ENCODE measurements around the gene CDYL2. TPM values are rescaled to one million over a fixed set of nuclear protein-coding genes. Genes with fewer than 3 reads are reported as not detected.
"Not testable (repeated sequence)": the region's sequence is repeated elsewhere in the genome, so short reads cannot be mapped to it uniquely, and the experiment has no call there.

The CDYL2 gene
- total RNA-seq, 4 donors from 2014 or later: 0.80 to 2.8 (median 1.8) TPM

- Histone ChIP-seq H3K27ac (no peak overlapping the region), H3K4me1 (no peaks in the 10 kb centered on the region), H3K9me3 (no peaks in the 10 kb centered on the region), H3K36me3 (no peaks in the 10 kb centered on the region), H3K27me3 (no peaks in the 10 kb centered on the region), H3K4me3 (no peak overlapping the region)
- TF ChIP-seq, protein P1, sequence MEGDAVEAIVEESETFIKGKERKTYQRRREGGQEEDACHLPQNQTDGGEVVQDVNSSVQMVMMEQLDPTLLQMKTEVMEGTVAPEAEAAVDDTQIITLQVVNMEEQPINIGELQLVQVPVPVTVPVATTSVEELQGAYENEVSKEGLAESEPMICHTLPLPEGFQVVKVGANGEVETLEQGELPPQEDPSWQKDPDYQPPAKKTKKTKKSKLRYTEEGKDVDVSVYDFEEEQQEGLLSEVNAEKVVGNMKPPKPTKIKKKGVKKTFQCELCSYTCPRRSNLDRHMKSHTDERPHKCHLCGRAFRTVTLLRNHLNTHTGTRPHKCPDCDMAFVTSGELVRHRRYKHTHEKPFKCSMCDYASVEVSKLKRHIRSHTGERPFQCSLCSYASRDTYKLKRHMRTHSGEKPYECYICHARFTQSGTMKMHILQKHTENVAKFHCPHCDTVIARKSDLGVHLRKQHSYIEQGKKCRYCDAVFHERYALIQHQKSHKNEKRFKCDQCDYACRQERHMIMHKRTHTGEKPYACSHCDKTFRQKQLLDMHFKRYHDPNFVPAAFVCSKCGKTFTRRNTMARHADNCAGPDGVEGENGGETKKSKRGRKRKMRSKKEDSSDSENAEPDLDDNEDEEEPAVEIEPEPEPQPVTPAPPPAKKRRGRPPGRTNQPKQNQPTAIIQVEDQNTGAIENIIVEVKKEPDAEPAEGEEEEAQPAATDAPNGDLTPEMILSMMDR (IDR thresholded peaks at IDR 0.05 in 4 of 5, conservative IDR thresholded peaks at IDR 0.05 in 1 of 5): no peak
- TF ChIP-seq POLR2A (IDR thresholded peaks at IDR 0.05): no peak
- no peak for DNase-seq
- intact Hi-C loops (cut with DNase I; ENCODE audit: low total_unique reads): no loop called here
- in situ Hi-C loops (cut with MboI; ENCODE audit: low sequenced_read_pairs in 4 of 4): no loop called here
- no peak for ATAC-seq
These were observed 21.0 kb upstream of the CDYL2 start for GRCh38 chr16:80825365-80825758.

DNA sequence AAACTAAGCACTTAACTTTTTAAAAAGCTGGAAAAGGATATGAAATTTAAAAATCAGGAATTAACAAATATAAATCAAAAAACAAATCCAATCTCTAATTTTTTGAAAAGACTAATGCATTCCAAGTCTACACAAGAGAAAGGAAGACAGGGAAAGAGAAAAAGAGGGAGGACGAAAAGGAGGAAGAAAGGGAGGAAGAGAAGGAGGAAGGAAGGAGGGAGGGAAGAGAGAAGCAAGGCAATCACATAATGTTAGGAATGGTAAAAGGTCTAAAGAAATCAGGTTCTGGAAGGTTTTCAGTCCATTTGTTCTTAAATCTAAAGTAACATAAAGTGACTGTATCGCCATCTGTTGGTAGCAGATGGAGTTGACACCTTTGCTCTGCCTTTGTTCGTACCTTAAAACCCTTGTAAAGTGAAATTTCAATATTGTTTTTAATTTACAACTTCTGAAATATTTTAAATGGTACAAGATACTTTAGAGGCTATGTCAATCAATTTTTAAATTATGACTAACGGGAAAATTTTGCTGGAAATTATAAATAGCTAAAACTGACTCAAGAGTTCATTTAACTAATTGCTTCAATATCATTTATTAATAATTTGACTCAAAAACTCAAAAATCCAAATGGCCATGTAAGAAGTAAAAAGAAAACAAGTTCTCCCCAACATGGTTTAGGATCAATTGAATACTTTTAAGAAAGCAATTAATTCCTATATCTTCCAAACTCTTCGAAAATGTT, 20.4 kb upstream of the CDYL2 start:
- no peaks in the 10 kb centered on the region for H3K27me3 ChIP-seq
- no peak overlapping the region for H3K4me3 ChIP-seq
- DNase-seq (no peak), ATAC-seq (no peak)
- intact Hi-C loops (cut with DNase I; ENCODE audit: low total_unique reads): no loop called here
- no peak overlapping the region for H3K27ac ChIP-seq
- no peaks in the 10 kb centered on the region for H3K36me3 ChIP-seq
- TF ChIP-seq POLR2A (IDR thresholded peaks at IDR 0.05): no peak
- TF ChIP-seq, protein P1 (IDR thresholded peaks at IDR 0.05 in 4 of 5, conservative IDR thresholded peaks at IDR 0.05 in 1 of 5): peak in 4 of 5 experiments; percentile 24 to 58 (median 36)
- no peaks in the 10 kb centered on the region for H3K9me3 ChIP-seq
- in situ Hi-C loops (cut with MboI; ENCODE audit: low sequenced_read_pairs in 4 of 4): no loop called here
- no peaks in the 10 kb centered on the region for H3K4me1 ChIP-seq

DNA sequence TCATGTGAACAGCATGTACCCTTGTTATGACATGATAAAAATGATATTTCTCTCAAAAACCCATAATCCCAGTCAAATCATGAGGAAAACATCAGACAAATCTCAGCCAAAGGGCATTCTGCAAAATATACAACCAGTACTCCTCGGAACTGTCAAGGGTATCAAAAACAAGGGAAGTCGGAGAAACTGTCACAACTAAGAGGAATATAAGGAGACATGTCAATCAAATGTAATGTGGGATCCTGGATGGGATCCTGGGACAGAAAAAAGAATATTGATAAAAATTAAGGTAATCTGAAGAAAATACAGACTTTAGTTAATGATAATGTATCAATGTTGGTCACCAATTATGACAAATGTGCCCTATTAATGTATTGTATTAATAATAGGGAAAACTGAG, 15.6 kb upstream of the CDYL2 start:
- DNase-seq (no peak), ATAC-seq (no peak)
- intact Hi-C loops (cut with DNase I; ENCODE audit: low total_unique reads) (no loop called here), in situ Hi-C loops (cut with MboI; ENCODE audit: low sequenced_read_pairs in 4 of 4) (no loop called here)
- H3K27me3 ChIP-seq: no peaks in the 10 kb centered on the region
- H3K27ac ChIP-seq: no peak overlapping the region
- no peaks in the 10 kb centered on the region for H3K36me3 ChIP-seq
- H3K4me1 ChIP-seq: no peaks in the 10 kb centered on the region
- no peak overlapping the region for H3K4me3 ChIP-seq
- no peaks in the 10 kb centered on the region for H3K9me3 ChIP-seq
- no peak for TF ChIP-seq POLR2A (IDR thresholded peaks at IDR 0.05)
- TF ChIP-seq, protein P1 (IDR thresholded peaks at IDR 0.05 in 4 of 5, conservative IDR thresholded peaks at IDR 0.05 in 1 of 5): no peak

DNA sequence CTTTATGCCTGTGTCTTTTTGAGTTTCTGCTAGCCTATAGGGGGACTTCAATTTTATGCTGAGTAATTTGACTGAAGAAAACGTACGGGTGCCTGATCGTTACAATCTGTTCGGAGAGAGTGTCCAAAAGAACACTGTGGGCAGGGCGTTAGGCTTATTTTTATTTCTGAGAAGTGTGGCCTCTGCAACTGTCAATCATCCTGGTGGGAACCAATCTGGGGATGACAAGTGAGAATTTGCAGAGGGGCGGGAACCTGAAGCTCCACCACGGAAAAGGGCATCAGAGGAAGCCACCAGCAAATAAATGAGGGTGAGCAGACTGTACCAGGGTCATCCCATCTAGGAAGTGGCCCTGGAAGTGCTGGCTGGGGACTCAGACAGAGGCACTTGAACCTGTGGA, 12.0 kb upstream of the CDYL2 start:
- no peak for TF ChIP-seq POLR2A (IDR thresholded peaks at IDR 0.05)
- TF ChIP-seq, protein P1 (IDR thresholded peaks at IDR 0.05 in 4 of 5, conservative IDR thresholded peaks at IDR 0.05 in 1 of 5): no peak
- intact Hi-C loops (cut with DNase I; ENCODE audit: low total_unique reads): no loop called here
- H3K27ac ChIP-seq: no peak overlapping the region
- DNase-seq: no peak
- no peaks in the 10 kb centered on the region for H3K27me3 ChIP-seq
- no peaks in the 10 kb centered on the region for H3K4me1 ChIP-seq
- no peak overlapping the region for H3K4me3 ChIP-seq
- no peak for ATAC-seq
- no peaks in the 10 kb centered on the region for H3K9me3 ChIP-seq
- in situ Hi-C loops (cut with MboI; ENCODE audit: low sequenced_read_pairs in 4 of 4): no loop called here
- no peaks in the 10 kb centered on the region for H3K36me3 ChIP-seq

DNA sequence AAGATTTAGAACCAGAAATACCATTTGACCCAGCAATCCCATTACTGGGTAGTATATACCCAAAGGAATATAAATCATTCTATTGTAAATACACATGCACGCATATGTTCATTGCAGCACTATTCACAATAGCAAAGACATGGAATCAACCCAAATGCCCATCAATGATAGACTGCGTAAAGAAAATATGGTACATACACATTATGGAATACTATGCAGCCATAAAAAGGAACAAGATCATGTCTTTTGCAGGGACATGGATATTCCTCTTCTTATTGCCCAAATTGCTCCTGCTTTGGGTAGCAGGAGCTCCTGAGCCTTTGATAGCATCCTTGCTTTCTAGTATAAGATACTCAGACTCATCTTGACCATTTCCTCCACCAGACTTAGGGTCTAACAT, 10.9 kb upstream of the CDYL2 start:
- H3K27ac ChIP-seq; H3K4me3 ChIP-seq; H3K4me1 ChIP-seq; ATAC-seq; in situ Hi-C loops (cut with MboI; ENCODE audit: low sequenced_read_pairs in 4 of 4); DNase-seq; intact Hi-C loops (cut with DNase I; ENCODE audit: low total_unique reads); H3K9me3 ChIP-seq; H3K27me3 ChIP-seq; H3K36me3 ChIP-seq: not testable (repeated sequence)
